H7 (cell line): ENCODE results near the gene PEF1. TPM values are rescaled to one million over a fixed set of nuclear protein-coding genes. Genes with fewer than 3 reads are reported as not detected.

ENCODE experiments used
- DNase-seq: peaks from one replicate; pipeline ENCODE4 v3.0.0; 2012
- H3K27me3 ChIP-seq: 2 replicates; pipeline ENCODE4 v1.6.0; 2011; ENCODE audit warnings: mild to moderate bottlenecking, low read length; ENCODE audit not compliant: control insufficient read depth, insufficient read depth
- H3K36me3 ChIP-seq: replicated peaks from 2 replicates; pipeline ENCODE4 v1.5.1; 2011; ENCODE audit warnings: low read length; ENCODE audit not compliant: control insufficient read depth, insufficient read depth
- H3K4me3 ChIP-seq: 2 replicates; pipeline ENCODE4 v1.5.1; 2011; ENCODE audit warnings: low read depth, mild to moderate bottlenecking, control low read depth, low read length, moderate library complexity; ENCODE audit not compliant: insufficient read depth
- total RNA-seq: library from RNA; depleted of rRNA; stranded (reverse); fragments of >200 nt; shearing (Covaris generic); gene quantifications from 2 replicates; pipeline ENCODE4 v1.2.3, GENCODE V29; 2014

The PEF1 gene
- total RNA-seq, 1 experiment from 2014 or later = 129 TPM

DNA sequence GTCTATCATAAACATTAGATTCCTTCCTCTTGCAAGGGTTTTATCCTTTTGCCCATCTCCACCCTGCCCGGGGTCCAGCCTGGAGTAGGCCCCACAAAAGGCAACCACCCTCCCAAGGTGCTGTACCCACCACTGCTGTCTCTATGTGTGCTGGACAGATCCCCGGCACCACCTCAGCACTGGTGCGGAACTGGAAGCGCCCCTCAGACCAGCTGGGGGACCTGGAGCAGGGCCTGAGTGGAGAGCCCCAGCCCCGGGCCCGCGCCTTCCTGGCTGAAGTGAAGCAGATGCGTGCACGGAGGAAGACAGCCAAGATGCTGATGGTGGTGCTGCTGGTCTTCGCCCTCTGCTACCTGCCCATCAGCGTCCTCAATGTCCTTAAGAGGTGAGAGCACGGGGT is 21.3 kb downstream of the PEF1 start:
- no peak overlapping the region for H3K4me3 ChIP-seq
- no peaks in the 10 kb centered on the region for H3K36me3 ChIP-seq
- peaks cover 4% of the 10 kb centered on the region for H3K27me3 ChIP-seq
- DNase-seq = peak; percentile 37

DNA sequence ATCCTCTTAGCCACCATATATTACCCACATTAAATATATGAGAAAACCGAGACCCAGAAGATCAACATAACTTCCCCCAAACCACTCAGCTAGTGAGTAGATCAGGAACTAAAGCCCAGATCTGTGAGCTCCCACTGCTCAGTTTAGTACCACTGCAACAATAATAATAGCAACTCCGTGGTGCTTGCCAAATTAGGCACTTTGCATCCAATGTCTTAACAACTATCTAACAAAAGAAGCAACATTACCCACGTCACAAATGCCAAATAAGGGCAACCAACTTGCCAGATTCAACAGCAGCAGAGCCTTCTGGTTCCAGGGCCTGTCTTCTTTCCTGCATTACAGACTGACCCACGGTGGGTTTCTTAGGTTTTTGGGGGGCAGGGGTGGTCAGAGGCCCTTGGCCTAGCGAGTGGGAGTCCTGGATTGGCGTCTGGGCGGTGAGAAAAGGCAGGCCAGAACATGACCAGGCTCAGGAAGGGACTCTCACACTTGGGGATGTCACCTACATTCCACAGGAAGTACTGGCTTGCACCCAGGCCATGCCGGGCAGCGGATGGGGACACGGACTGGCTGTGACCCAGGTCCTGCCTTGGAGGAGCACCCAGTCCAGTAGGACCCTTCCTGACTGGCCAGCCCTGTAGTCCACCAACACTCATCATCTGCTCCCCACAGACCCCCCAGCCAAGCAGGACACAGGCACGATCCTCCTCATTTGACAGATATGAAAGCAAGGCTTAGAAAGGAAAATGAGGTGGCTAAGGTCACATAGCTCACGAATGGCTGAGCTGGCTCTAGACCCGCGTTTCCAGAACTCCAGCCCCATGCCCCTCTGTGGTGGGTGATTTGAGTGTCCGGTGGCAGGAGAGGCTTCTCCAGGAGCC is 22.6 kb downstream of the PEF1 start:
- peak; percentile 33 for DNase-seq
- no peaks in the 10 kb centered on the region for H3K36me3 ChIP-seq
- H3K27me3 ChIP-seq = peaks cover 14% of the 10 kb centered on the region
- H3K4me3 ChIP-seq = no peak overlapping the region

DNA sequence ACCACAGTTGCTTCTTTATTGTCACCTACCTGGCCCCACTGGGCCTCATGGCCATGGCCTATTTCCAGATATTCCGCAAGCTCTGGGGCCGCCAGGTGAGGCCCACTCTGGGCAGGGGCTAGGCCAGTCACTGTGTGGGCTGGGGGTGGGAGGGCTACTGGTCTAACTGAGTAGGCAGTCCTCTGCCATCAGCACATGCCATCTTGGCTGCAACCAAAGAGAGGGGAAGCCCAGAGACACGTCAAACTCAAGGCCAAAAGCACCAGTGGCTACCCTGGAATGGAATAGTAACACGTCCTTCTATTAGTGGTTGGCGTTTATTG is 23.2 kb downstream of the PEF1 start:
- Histone ChIP-seq H3K27me3 (peaks cover 21% of the 10 kb centered on the region), H3K4me3 (no peak overlapping the region), H3K36me3 (no peaks in the 10 kb centered on the region)
- DNase-seq = peak; percentile 23

DNA sequence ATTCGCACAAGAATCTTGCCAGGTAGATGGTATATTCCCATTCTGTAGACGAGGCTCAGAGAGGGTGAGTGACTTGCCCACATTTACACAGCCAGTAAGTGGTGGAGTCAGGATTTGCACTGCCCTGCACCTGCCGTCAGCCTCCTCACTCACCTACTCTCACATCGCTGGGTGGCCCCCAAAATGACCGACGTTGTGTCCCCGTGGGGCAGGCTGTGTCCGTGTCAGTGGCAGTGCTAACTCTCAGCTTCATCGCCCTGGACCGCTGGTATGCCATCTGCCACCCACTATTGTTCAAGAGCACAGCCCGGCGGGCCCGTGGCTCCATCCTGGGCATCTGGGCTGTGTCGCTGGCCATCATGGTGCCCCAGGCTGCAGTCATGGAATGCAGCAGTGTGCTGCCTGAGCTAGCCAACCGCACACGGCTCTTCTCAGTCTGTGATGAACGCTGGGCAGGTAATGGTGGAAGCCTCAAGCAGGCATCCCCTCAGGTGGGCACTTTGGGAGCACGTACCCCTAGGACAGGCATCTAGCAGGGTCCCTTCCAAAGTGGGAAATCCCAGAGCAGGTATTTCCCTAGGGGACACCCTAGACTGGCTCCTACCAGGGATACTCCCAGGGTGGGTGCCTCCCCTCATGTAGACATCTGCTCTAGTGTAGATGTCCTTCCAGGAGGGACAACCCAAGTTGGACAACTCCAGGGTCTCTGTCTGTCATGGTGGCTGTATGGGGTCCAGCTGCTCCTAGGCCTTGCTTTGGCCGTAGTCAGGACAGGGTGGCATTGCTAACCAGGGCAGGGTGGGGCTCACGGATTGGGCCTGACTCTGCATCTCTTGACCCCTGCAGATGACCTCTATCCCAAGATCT is 23.8 kb downstream of the PEF1 start:
- Histone ChIP-seq H3K36me3 (no peaks in the 10 kb centered on the region), H3K27me3 (peaks cover 27% of the 10 kb centered on the region), H3K4me3 (no peak overlapping the region)
- DNase-seq = peak; percentile 25

DNA sequence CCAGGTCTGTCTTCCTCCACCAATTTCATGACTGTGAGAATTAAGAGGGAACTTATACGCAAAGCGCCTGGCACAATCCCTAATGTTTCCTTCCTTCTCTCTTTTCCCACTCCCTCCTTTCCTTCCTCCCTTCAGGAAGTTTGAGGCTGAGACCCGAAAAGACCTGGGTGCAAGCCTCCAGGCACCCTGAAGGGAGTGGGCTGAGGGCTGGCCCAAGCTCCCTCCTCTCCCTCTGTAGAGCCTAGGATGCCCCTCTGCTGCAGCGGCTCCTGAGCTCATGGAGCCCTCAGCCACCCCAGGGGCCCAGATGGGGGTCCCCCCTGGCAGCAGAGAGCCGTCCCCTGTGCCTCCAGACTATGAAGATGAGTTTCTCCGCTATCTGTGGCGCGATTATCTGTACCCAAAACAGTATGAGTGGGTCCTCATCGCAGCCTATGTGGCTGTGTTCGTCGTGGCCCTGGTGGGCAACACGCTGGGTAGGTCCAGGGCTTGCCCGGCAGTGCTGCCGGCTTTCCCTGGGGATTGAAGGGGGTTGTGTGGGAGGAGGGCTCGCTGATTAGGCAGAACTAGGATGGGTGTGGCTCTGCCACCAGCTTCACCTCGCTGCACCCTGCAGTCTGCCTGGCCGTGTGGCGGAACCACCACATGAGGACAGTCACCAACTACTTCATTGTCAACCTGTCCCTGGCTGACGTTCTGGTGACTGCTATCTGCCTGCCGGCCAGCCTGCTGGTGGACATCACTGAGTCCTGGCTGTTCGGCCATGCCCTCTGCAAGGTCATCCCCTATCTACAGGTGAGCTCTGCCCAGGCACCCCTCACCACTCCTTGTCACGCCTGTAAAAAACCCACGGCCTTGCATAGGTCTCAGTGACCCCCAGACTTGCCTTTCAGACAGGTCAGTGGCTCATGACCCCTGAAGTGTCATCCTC is 25.5 kb downstream of the PEF1 start:
- H3K4me3 ChIP-seq = no peak overlapping the region
- peaks cover 30% of the 10 kb centered on the region for H3K27me3 ChIP-seq
- peak; percentile 37 for DNase-seq
- no peaks in the 10 kb centered on the region for H3K36me3 ChIP-seq

DNA sequence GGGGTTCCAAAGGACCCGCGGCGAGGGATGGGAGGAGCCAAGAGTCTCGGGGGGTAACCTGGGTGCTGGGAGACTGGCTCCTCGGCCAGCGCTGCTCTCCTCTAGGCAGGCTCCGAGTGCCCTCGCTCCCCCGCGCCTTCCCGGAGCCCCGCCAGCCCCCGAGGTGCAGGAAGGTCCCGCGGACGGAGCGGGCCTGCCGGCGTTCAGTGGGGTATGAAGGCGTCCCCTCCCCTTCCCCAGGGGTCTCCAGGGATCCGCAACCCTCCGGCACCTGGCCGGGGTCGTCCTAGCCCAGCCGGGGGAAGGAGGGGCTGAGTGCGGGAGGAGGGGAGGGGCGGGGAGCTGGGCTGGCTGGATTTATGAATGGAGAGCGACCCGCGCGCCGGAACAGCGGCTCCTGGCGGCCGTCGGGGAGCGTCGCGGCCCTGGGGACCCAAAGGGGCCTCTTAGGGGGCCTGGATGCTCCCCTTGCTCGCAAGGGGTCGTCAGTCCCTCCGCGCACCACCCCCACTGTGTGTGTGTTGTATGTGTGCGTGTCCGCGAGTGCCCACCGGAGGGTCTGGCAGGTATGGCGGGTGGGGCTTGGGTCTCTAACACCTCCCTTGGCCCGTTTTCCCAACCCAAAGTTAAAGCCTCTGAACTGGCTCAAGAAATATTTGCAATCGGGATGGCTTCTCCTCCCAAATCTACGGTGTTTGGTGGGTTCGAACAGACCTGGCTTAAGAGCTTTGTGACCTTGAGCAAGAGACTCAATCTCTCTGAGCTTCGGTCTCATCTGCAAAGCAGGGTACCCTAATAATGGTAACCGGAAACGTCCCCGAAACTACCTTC is 26.5 kb downstream of the PEF1 start:
- DNase-seq = peak; percentile 97
- peak overlapping the region; percentile 75 for H3K4me3 ChIP-seq
- no peaks in the 10 kb centered on the region for H3K36me3 ChIP-seq
- H3K27me3 ChIP-seq = peaks cover 30% of the 10 kb centered on the region

DNA sequence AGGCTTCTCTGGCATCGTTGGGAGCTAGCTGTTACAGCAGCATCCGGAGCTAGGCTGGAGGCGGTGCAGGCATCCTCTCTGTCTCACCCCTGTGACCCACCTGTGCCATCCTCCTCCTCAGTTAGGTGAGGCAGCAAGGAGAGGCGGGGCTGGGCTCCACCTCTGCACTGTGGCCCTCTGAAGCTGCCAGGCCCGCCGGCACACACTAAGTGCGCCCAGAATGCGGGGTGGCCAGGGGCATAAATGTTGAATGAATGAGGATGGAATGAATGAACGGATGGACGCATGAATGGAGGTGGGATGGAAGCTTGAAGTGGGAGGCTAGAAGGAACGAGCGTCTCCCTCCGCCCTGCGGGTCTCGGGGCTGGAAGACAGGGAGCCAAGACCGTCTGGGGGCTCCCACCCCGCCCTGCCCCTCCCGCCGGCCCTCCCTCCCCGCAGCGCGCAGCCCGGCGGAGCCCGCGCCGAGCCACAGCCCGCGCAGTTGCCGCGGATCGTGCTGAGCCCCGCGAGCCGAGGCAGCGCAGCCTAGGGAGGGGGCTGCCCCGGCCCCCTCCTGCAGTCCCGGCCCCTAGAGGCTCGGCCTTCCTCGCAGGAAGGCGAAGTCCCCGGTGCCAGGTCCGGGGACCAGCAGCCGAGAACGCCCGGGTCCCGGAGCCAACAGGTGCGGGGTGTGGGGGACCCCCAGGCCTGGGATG is 27.3 kb downstream of the PEF1 start, which contains the start of gene HCRTR1:
TSS of gene HCRTR1 (plus strand) at position 472 of the 698 bp plus-strand sequence. CDS start 1,504 bp downstream, outside the sequence.
- DNase-seq = peak; percentile 81
- H3K36me3 ChIP-seq = no peaks in the 10 kb centered on the region
- H3K27me3 ChIP-seq = peaks cover 30% of the 10 kb centered on the region
- peak within 1 kb of the TSS; percentile 75 for H3K4me3 ChIP-seq

DNA sequence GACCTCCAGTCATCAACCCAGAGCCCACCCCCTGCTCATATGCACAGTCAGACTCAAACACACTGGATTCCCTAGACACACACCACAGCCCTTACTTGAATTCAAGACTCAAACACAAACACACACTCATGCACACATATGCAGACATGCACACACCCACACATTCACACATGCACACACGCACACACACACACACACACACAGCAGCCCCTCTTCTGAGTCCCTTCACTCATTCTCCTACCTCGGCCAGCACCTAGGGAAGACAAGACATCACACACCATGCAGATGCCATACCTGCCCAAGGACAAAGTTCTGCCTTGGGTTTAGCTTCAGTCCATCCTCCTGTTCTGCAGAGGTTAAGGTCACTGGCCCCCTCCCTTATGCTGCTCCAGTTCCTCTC is 28.7 kb downstream of the PEF1 start:
- Histone ChIP-seq H3K36me3 (no peaks in the 10 kb centered on the region), H3K27me3 (peaks cover 30% of the 10 kb centered on the region), H3K4me3 (no peak overlapping the region)
- no peak for DNase-seq

DNA sequence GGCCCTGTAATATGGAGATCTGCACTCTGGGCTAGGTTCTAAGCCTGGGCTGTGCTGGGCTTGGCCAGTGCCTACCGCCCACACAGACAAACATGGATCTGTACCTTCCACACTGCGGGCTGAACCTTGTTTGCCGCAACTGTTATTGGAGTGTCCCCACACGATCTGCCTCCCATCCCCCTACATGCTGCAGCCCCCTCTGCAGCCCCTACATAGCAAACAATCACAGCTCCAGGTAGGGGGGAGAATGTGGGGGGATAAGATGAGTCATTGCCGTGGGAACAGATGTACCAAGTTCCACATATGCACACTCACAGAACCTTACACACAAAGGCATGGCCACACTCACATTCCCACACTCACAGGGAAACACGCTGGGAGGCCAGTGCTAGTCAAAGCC is 29.3 kb downstream of the PEF1 start:
- H3K4me3 ChIP-seq = no peak overlapping the region
- no peak for DNase-seq
- peaks cover 30% of the 10 kb centered on the region for H3K27me3 ChIP-seq
- no peaks in the 10 kb centered on the region for H3K36me3 ChIP-seq

DNA sequence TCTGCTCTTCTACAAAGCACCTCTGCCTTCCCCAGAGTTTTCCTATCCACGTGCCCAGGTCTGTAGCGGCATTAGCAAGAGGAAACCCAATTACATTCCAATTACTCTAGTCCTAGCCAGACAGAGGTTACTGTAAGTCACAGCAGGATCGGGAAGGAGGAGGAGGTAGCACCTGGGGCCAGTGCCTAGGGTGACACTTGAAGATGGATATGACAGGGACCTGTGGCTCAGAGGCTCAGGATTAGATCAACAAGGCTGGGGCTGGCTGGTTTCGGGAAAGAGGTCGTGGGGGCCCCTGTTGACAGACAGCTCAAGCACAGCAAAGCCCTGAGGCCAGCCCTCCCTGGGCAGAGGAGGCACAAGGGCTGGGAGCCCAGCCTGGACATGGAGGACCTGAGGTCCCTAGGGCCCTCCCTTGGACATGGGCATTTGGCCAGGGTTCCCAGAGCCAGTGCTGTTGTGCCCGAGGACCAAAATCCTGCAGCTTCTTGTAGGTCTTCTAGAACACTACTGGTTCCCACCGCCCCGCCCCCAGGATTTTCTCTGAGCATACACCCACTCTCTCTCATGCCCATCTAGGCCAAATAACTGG is 30.2 kb downstream of the PEF1 start:
- Histone ChIP-seq H3K27me3 (peaks cover 30% of the 10 kb centered on the region), H3K4me3 (no peak overlapping the region), H3K36me3 (no peaks in the 10 kb centered on the region)
- no peak for DNase-seq

DNA sequence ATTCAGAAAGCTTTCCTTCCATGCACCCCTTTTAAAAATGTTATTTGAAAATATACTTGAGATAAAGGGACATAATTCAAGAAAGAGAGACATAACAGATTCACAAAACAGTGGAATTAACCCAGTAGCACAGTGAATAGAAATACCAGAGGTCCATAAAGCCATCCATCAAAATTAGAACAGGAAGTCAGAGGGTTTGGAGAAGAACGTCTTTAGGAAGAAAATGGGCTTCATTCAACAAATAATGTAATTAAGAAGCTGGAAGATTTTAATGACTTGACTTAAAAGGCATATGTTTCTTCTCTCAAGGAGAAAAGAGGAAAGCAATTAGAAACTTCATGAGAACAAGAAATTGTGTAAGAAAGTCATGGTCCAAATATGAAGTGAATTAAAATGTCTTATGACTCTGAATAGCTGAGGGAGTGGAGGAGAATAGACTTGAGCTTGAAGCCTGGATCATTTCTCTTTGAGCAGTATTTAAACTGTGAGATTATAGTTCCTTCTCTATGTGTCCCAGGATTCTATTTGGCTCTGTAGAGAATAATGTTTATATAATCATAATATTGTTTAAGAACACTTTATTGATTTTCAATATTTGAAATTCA is 35.1 kb downstream of the PEF1 start:
- Histone ChIP-seq H3K27me3 (no peaks in the 10 kb centered on the region), H3K36me3 (no peaks in the 10 kb centered on the region), H3K4me3 (no peak overlapping the region)
- DNase-seq = no peak

DNA sequence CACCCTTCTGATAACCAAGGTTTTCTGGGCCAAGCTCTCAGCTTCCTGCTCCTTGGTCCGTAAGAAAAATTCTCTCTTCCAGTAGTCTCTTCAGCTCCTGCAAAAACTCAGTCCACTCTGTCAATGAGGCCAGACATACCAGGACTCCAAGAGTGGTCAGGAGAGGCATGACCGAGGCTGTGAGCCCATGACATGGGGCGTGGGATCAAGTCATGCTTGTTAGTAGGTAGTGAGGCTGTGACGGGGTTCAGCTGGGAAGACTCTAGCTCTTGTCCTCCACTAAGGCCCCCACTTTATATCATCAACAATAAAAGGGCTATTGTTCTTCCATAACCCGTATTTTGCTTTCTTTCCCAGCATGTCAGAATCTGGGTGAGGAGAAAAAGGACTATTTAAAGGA is 37.3 kb downstream of the PEF1 start:
- Histone ChIP-seq H3K36me3 (no peaks in the 10 kb centered on the region), H3K27me3 (no peaks in the 10 kb centered on the region), H3K4me3 (no peak overlapping the region)
- DNase-seq = no peak
